ENCODE results near the gene PKMYT1. TPM values are rescaled to one million over a fixed set of nuclear protein-coding genes. Genes with fewer than 3 reads are reported as not detected.

Gene PKMYT1
- total and polyA plus RNA-seq, 7 donors = 0.27 to 3.7 (median 0.84) TPM

DNA sequence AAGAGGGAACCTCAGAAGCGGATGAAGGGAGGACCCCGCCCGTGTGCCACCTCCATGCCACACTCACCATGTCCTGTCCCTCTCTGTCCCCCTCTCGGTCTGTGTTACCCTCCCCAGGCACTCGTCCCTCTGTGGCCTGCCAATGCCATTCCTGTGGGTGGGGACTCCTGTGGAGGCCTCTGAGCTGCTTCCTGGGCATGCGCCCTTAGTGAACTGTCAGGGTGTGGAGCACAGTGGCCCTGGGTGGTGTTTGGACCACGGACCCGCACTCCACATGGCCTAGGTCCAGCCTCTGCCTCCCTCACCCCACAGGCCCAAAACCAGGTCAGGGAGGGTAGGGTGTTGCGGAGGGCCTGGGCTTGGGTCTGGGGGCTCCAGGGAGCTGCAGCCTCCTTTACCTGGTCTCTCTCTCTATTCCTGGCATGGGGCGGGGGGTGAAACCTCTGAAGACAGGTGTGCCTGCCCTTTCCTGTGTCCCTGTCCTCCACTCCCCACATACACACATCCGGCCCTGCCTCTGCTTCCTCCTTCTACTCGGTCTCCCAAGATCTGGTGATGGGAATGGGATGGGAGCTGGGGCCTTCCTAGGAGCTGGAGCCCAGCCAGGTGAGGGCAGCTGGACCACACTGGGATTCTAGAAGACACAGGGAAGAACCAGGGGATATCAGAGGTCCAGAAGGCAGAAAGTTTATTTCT, 11.5 kb upstream of the PKMYT1 start:
- H3K36me3 ChIP-seq (ENCODE audit: insufficient read depth in 1 of 2, low read depth in 1 of 2) = no peaks in the 10 kb centered on the region
- TF ChIP-seq, protein P1, sequence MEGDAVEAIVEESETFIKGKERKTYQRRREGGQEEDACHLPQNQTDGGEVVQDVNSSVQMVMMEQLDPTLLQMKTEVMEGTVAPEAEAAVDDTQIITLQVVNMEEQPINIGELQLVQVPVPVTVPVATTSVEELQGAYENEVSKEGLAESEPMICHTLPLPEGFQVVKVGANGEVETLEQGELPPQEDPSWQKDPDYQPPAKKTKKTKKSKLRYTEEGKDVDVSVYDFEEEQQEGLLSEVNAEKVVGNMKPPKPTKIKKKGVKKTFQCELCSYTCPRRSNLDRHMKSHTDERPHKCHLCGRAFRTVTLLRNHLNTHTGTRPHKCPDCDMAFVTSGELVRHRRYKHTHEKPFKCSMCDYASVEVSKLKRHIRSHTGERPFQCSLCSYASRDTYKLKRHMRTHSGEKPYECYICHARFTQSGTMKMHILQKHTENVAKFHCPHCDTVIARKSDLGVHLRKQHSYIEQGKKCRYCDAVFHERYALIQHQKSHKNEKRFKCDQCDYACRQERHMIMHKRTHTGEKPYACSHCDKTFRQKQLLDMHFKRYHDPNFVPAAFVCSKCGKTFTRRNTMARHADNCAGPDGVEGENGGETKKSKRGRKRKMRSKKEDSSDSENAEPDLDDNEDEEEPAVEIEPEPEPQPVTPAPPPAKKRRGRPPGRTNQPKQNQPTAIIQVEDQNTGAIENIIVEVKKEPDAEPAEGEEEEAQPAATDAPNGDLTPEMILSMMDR (IDR thresholded peaks at IDR 0.05) = no peak
- H3K4me3 ChIP-seq = no peak overlapping the region
- H3K27ac ChIP-seq = no peak overlapping the region
- 89 to 90% (median 89%) methylated on average over 12 of the region's 12 CpGs for WGBS, 3 donors
- H3K9me3 ChIP-seq = no peaks in the 10 kb centered on the region
- DNase-seq (no peak), ATAC-seq (no peak)
- no peaks in the 10 kb centered on the region for H3K27me3 ChIP-seq (ENCODE audit: insufficient read depth in 3 of 3, low read length in 2 of 3)
- intact Hi-C loops (cut with DNase I) = no loop called here
- H3K4me1 ChIP-seq = no peaks in the 10 kb centered on the region

DNA sequence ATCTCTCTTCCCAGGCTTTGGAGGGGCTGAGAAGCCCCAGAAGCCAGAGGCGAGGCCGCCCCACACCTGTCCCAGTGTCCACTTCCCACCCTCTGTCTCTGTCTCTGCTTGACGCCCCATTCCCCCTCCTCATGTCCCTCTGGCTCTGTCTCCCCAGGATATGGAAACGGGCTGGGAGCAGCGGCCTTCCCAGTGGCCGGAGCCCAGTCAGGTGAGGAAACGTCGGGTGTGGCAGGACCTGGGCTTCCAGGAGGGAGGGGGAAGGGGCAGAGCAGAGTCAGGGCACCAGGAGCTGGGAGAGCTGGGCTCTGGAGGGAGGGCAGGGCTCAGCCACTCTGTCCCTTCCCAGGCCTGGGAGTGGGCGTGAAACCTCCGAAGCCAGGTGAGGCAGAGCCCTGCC, 10.6 kb upstream of the PKMYT1 start:
- Histone ChIP-seq H3K4me3 (no peak overlapping the region), H3K27ac (no peak overlapping the region), H3K27me3 (ENCODE audit: insufficient read depth in 3 of 3, low read length in 2 of 3) (no peaks in the 10 kb centered on the region), H3K9me3 (no peaks in the 10 kb centered on the region), H3K4me1 (peaks cover 8% of the 10 kb centered on the region), H3K36me3 (ENCODE audit: insufficient read depth in 1 of 2, low read depth in 1 of 2) (no peaks in the 10 kb centered on the region)
- intact Hi-C loops (cut with DNase I) = no loop called here
- ATAC-seq = no peak
- WGBS, 3 donors = 76 to 81% (median 79%) methylated on average over 9 to 10 of the region's 10 CpGs
- no peak for DNase-seq
- TF ChIP-seq, protein P1 (IDR thresholded peaks at IDR 0.05) = no peak

DNA sequence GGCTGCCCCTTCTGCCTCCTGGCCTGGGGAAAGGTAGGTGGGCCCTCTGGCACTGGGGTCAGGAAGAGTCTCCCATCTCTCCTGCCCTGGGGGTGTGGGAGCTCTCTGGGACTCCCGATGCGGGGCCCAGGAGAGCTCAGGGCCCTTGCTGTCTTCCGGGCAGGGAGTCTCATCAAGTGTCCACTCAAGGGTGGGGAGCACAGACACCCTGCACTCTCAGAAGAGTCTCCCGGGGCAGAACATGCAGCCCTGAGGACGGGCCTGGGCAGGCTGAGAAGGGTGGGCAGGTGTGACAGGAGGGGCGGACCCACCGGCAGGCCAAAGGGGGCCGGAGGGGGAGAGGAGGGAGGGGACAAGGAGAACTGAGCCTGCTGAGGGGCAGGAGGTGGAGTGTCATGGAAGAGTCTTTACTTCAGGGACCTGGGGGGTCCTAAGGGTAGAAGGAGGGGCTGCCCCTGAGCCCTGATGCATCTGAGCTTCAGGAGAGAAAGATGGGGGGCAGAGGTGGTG, 8.4 kb upstream of the PKMYT1 start:
- no peaks in the 10 kb centered on the region for H3K27me3 ChIP-seq (ENCODE audit: insufficient read depth in 3 of 3, low read length in 2 of 3)
- WGBS, 3 donors = 71 to 76% (median 75%) methylated on average over 8 of the region's 8 CpGs
- no peak for DNase-seq
- ATAC-seq = no peak
- TF ChIP-seq, protein P1 (IDR thresholded peaks at IDR 0.05) = no peak
- H3K36me3 ChIP-seq (ENCODE audit: insufficient read depth in 1 of 2, low read depth in 1 of 2) = no peaks in the 10 kb centered on the region
- no peak overlapping the region for H3K4me3 ChIP-seq
- H3K4me1 ChIP-seq = peaks cover 28% of the 10 kb centered on the region
- H3K9me3 ChIP-seq = no peaks in the 10 kb centered on the region
- no peak overlapping the region for H3K27ac ChIP-seq
- intact Hi-C loops (cut with DNase I) = no loop called here

DNA sequence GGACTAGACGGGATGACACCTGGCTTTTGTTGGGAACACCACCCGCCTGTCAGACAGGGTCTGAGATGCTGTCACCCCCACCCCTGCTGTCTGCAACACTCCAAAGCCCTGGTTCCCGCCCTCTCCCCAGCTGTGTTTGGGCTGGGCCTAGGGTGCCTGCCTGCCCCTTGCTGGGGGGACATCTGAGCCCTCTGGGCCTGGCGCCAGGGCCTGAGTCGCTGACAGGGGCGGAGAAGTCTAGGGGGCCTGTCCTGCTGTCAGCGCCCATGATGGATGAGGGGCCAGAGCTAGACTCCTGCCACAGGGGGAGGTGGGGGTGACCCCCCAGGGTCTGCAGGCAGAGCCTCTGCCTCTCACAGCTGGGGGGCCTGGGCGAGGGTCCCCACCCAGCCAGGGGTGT, 7.6 kb upstream of the PKMYT1 start:
- Histone ChIP-seq H3K9me3 (no peaks in the 10 kb centered on the region), H3K4me3 (no peak overlapping the region), H3K36me3 (ENCODE audit: insufficient read depth in 1 of 2, low read depth in 1 of 2) (no peaks in the 10 kb centered on the region), H3K4me1 (peaks cover 28% of the 10 kb centered on the region), H3K27ac (no peak overlapping the region), H3K27me3 (ENCODE audit: insufficient read depth in 3 of 3, low read length in 2 of 3) (no peaks in the 10 kb centered on the region)
- WGBS, 3 donors = 68 to 72% (median 70%) methylated on average over 8 of the region's 8 CpGs
- ATAC-seq = no peak
- no peak for DNase-seq
- TF ChIP-seq, protein P1 (IDR thresholded peaks at IDR 0.05) = no peak
- intact Hi-C loops (cut with DNase I) = no loop called here

DNA sequence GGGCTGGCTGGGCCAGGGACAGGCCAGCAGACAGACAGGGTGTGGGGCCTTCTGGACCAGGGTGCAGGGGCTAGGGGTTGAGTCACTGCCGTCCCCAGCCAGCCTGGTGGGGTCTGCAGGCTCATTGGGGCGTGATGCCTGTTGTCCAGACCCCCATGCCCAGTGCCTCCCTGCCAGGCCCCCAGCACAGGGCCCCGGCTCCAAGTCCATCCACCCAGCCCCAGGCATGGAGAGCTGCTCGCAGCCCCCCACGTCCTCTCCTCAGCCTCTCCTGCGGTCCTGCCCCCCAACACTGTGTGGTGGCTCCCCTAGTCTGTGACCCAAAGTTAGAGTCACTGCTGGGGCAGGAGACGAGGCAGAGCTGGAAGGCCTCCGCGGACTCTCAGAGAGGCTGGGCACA, 7.0 kb upstream of the PKMYT1 start:
- H3K27me3 ChIP-seq (ENCODE audit: insufficient read depth in 3 of 3, low read length in 2 of 3) = no peaks in the 10 kb centered on the region
- peaks cover 28% of the 10 kb centered on the region for H3K4me1 ChIP-seq
- no peaks in the 10 kb centered on the region for H3K36me3 ChIP-seq (ENCODE audit: insufficient read depth in 1 of 2, low read depth in 1 of 2)
- intact Hi-C loops (cut with DNase I) = no loop called here
- no peaks in the 10 kb centered on the region for H3K9me3 ChIP-seq
- DNase-seq = no peak
- ATAC-seq = no peak
- 72 to 83% (median 82%) methylated on average over 9 of the region's 9 CpGs for WGBS, 3 donors
- TF ChIP-seq, protein P1 (IDR thresholded peaks at IDR 0.05) = no peak
- H3K4me3 ChIP-seq = no peak overlapping the region
- no peak overlapping the region for H3K27ac ChIP-seq
